ENCODE measurements around the gene RBBP8.
"Not testable (repeated sequence)": the region's sequence is repeated elsewhere in the genome, so short reads cannot be mapped to it uniquely, and the experiment has no call there.

Gene RBBP8

GRCh38 chr18:22946217-22946616 is 13.1 kb downstream of the RBBP8 start:
- DNase-seq, result no peak

- no peak for DNase-seq
These were observed 13.7 kb downstream of the RBBP8 start for GRCh38 chr18:22946846-22947245.

- no peak for DNase-seq
These were observed 18.7 kb downstream of the RBBP8 start for GRCh38 chr18:22951823-22952222.

- no peak for DNase-seq
These were observed 19.4 kb downstream of the RBBP8 start for GRCh38 chr18:22952525-22952924.

DNA sequence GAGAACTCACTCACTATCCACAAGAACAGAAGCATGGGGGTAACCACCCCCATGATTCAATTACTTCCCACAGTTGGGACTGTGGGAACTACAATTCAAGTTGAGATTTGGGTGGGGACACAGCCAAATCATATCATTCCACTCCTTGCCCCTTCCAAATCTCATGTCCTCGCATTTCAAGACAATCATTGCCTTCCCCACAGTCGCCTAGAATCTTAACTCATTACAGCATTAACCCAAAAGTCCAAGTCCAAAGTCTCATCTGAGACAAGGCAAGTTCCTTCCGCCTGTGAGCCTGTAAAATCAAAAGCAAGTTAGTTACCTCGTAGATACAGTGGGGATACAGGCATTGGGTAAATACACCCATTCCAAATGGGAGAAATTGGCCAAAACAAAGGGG is 20.9 kb downstream of the RBBP8 start:
- DNase-seq, result not testable (repeated sequence)

- no peak for DNase-seq
These were observed 23.1 kb downstream of the RBBP8 start for GRCh38 chr18:22956226-22956625.

DNA sequence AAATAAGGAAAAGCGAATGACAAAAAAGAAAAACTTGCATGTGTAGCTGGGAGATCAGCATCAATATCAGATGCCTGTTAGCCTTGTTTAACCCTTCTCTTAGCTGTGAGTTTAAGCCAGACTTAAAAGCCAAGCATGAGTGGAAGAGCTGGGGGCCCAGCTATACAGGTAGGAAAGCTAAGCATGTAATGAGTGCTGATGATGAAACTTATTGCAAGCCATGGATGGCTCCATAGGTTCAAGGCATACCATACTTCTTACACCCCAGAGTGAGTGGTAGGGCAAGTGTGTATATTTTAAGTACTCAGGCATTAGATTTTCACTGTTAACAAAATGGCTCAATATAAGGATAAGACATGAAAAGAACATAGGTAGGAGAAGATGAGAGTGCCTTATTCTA is 28.0 kb downstream of the RBBP8 start:
- DNase-seq, result peak; percentile 43

GRCh38 chr18:22962004-22962403 is 28.9 kb downstream of the RBBP8 start:
- DNase-seq, result no peak

DNA sequence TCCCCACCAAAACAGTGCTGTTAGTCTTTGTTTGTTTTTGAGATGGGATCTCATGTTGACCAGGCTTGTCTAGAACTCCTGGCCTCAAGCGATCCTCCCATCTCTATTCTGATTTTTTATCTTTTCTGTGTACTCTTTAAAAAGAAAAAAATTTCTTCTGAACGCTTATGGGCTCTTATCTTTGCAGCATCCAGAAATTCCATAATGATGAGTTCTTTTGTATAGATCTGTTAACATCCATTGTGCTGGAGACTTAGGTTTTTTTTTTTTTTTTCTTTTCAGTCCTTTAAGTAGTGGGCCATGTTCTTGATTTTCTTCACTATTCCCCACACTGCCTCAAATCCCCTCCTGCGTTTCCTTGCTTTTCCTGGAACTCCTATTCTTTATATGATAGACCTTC is 31.0 kb downstream of the RBBP8 start:
- DNase-seq, result no peak

GRCh38 chr18:22964722-22965121 is 31.6 kb downstream of the RBBP8 start:
- no peak for DNase-seq

DNA sequence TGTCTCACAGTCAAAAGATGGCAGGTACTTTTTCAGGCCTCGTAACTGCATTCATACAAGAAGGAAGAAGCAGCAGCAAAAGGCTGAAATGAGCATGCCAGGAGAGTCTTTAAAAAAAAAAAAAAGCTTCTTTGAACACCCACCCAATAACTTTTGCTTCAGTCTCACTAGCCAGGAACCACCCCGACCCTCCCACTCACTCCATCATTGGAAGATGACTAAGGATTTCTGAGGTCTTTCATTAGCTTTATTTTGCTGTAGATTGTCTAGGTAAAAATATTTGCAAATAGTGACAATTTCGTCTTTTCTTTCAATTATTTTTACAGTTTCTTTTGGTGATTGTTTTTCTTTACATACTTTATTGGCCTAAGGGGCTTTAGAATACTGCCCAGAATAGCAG is 37.9 kb downstream of the RBBP8 start:
- peak; percentile 57 for DNase-seq

- no peak for DNase-seq
These were observed 40.9 kb downstream of the RBBP8 start for GRCh38 chr18:22974001-22974400.

DNA sequence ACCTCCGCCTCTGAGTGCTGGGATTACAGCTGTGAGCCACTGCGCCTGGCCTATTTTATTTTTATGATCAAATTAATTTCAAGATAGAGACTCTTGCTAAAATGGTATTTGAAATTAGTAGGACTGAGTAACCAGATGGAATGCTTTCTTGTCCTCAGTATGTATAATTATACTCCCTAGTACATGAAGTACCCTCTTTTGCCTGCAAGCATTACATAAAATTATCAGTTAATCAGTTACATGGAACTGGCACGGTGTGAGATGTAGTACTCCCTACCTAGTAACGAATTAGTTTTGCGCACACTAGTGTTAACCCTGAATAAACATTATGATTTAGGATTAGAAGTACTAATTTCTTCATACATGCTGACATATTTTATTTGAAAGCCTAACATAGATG is 41.6 kb downstream of the RBBP8 start:
- DNase-seq, result no peak

DNA sequence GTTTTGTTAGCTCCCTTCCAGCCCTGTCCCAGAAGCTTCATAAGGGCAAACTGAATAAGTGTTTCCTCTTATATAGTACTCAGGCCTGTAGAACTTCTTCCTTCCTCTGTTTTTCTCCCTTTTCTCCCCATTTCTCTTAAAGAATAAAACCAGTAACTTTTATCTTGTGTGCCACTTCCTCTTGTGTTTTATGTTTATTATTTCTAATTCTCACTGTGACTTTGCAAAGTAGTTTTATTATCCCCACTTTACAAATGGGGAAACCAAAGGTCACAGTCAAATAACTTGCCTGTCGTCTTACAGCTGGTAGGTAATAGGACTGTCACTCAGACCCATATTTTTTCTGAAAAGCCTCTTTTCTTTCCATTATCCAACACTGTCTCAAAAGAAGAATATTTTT is 42.4 kb downstream of the RBBP8 start:
- peak; percentile 55 for DNase-seq

GRCh38 chr18:22977847-22978701 is 44.9 kb downstream of the RBBP8 start:
- no peak for DNase-seq

- DNase-seq, result no peak
These were observed 47.3 kb downstream of the RBBP8 start for GRCh38 chr18:22980394-22980793.

DNA sequence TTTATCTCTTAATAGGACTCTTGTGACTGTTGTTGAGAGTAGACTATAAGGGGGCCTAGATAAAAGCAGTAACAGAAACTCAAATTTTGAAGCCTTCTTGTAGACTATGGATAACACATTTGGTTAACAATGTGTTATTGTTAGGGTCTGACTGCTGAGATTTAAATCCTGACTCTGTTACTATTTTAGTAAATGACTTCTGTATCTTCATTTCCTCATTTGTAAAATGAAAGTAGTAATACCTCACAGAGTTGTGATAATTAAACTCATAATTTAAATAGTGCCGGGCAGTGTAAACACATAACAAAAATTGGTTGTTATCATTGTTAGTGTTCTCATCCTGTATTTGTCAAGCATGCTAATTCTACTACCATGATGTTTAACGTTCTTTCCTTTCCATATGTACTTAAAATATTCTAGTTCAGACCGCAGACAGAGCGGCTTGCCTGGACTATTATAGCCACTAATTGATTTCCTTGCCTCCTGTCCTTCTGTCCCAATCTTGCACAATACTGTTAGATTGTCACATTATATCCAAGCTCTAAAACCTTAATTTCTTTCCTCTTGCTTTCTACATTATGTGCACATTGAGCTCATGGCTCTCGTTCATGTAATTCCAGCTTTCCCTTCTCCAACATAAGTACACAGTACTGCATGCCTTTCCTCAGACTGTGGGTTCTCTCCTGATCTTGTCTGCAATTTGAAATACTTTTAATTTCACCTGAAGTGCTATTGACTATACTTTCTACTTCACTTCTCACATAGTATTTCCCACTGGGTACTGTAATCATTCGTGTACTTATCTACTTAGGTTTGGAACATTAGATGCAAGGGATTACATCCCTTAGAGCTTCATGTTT is 48.4 kb downstream of the RBBP8 start:
- DNase-seq, result no peak

DNA sequence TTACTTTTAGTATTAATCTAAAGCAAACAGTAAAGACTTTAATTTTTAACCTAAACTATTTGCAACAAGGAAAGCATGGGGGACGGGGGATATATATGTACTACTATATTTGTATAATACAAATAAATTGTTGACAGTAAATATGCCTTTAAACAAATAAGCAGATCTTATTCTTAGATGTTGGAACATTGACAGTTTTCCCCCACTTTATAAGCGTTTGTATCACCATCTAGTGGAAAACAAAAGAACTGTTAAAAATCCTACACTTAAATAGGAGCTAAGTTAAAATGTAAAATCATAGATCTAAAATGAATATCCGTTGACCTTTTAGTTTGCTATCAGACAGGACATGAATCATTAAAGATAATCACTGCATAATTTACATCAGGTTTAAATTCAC is 50.0 kb downstream of the RBBP8 start:
- peak; percentile 67 for DNase-seq

DNA sequence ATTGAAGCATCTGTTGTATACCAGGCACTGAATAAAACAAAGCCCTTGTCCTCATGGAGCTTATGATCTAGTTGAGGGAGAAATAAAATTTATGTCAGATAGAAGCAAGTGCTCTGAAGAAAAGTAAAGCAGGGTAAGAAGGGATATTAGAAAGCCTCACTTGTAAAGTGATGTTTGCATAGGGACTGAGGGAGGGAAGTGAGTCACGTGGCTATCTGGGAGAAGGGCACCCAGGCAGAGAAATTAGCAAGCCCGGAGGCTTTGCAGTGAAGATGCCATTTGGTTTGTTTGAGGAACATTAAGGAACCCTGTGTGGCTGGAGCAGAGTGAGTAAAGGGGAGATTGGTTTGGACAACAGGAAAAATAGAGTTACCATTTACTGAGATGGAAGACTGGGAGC is 52.1 kb downstream of the RBBP8 start:
- no peak for DNase-seq

GRCh38 chr18:22987547-22988189 is 54.5 kb downstream of the RBBP8 start:
- DNase-seq, result no peak

- no peak for DNase-seq
These were observed 55.1 kb downstream of the RBBP8 start for GRCh38 chr18:22988208-22988607.

GRCh38 chr18:22998344-22998743 is 65.2 kb downstream of the RBBP8 start:
- no peak for DNase-seq

- no peak for DNase-seq
These were observed 66.1 kb downstream of the RBBP8 start for GRCh38 chr18:22999212-22999611.

GRCh38 chr18:22999647-23000046 is 66.5 kb downstream of the RBBP8 start:
- DNase-seq, result no peak

Data from OCI-M1 (cell line).